SK-N-SH (cell line): Measurements from ENCODE around the gene MYO9B. TPM values are rescaled to one million over a fixed set of nuclear protein-coding genes. Genes with fewer than 3 reads are reported as not detected.
A peak's percentile ranks its signal among the peaks of the same experiment; 100 is the strongest.

Experiments
- CTCF ChIA-PET: fragments of 300-600, 350-600 bp; formaldehyde crosslinking; extraction: SDS; loops from one replicate; lab custom pipeline; 2021; lab: Yijun Ruan, JAX
- POLR2A ChIA-PET: fragments of 350-600 bp; sonication (Branson Sonifier 250); formaldehyde crosslinking; extraction: SDS; loops from one replicate; lab custom pipeline; 2020; ENCODE audit warnings: antibody characterized with exemption, inconsistent platforms; lab: Yijun Ruan, JAX
- DNase-seq: peaks from one replicate; pipeline ENCODE4 v3.0.0; 2012
- H2AFZ ChIP-seq: fragments of 200-600 bp; sonication (generic); 2 replicates; pipeline ENCODE4 v1.8.1; 2016; ENCODE audit warnings: antibody characterized with exemption, mild to moderate bottlenecking, low read depth
- H3F3A ChIP-seq: fragments of 200-600 bp; sonication (generic); replicated peaks from 2 replicates; pipeline ENCODE3; 2016; ENCODE audit warnings: antibody characterized with exemption, mild to moderate bottlenecking; ENCODE audit not compliant: insufficient read depth
- H3K27ac ChIP-seq, 2 experiments: fragments of 200-500 bp in 1 of 2; fragments of 200-600 bp in 1 of 2; sonication (Bioruptor generic) in 1 of 2; sonication (generic), shearing (Covaris generic) in 1 of 2; 2 replicates each; pipeline versions ENCODE4 v1.5.1 to v1.6.1; 2014 to 2016; ENCODE audit warnings: low read depth in 2 of 2, inconsistent platforms in 1 of 2, low read length in 1 of 2, mild to moderate bottlenecking in 1 of 2, mixed read lengths in 1 of 2
- H3K27me3 ChIP-seq: fragments of 200-600 bp; sonication (generic), shearing (Covaris generic); 2 replicates; pipeline ENCODE4 v1.6.1; 2016; ENCODE audit warnings: mixed run types; ENCODE audit not compliant: insufficient read depth
- H3K36me3 ChIP-seq, 2 experiments: fragments of 200-500 bp in 1 of 2; fragments of 200-600 bp in 1 of 2; sonication (Bioruptor generic) in 1 of 2; sonication (generic) in 1 of 2; replicated peaks in 1 of 2; 2 replicates each; pipeline versions ENCODE3 to v1.5.1; 2014 to 2016; ENCODE audit warnings: low read length in 1 of 2, mild to moderate bottlenecking in 1 of 2; ENCODE audit not compliant: insufficient read depth in 2 of 2, control insufficient read depth in 1 of 2
- H3K4me1 ChIP-seq, 2 experiments: fragments of 200-500 bp in 1 of 2; fragments of 200-600 bp in 1 of 2; sonication (Bioruptor generic) in 1 of 2; sonication (generic), shearing (Covaris generic) in 1 of 2; 2 replicates each; pipeline versions ENCODE4 v1.5.1 to v1.6.1; 2014 to 2016; ENCODE audit warnings: low read depth in 1 of 2, low read length in 1 of 2, mixed run types in 1 of 2; ENCODE audit not compliant: insufficient read depth in 2 of 2, control insufficient read depth in 1 of 2
- H3K4me2 ChIP-seq: fragments of 200-600 bp; sonication (generic), shearing (Covaris generic); 2 replicates; pipeline ENCODE4 v1.6.1; 2017; ENCODE audit warnings: mixed run types
- H3K4me3 ChIP-seq, 2 experiments: fragments of 200-500 bp in 1 of 2; fragments of 200-600 bp in 1 of 2; sonication (Bioruptor generic) in 1 of 2; sonication (generic), shearing (Covaris generic) in 1 of 2; 2 replicates each; pipeline versions ENCODE4 v1.5.1 to v1.8.1; 2014 to 2016; ENCODE audit warnings: low read depth in 2 of 2, inconsistent platforms in 1 of 2, low read length in 1 of 2, mild to moderate bottlenecking in 1 of 2, mixed read lengths in 1 of 2, moderate library complexity in 1 of 2
- H3K79me2 ChIP-seq: fragments of 200-600 bp; sonication (generic); 2 replicates; pipeline ENCODE4 v1.8.1; 2017; ENCODE audit warnings: mild to moderate bottlenecking; ENCODE audit not compliant: insufficient read depth
- H3K9ac ChIP-seq: fragments of 200-600 bp; sonication (generic); 2 replicates; pipeline ENCODE4 v1.6.1; 2017; ENCODE audit warnings: mixed run types
- H3K9me2 ChIP-seq: fragments of 200-600 bp; sonication (generic); 2 replicates; pipeline ENCODE4 v1.6.1; 2017; ENCODE audit warnings: mixed run types
- H3K9me3 ChIP-seq: fragments of 200-600 bp; sonication (generic); 2 replicates; pipeline ENCODE4 v1.6.1; 2017; ENCODE audit warnings: mixed run types, mild to moderate bottlenecking, moderate library complexity
- H4K20me1 ChIP-seq: fragments of 200-600 bp; sonication (generic); 2 replicates; pipeline ENCODE4 v1.6.1; 2017; ENCODE audit warnings: mild to moderate bottlenecking, mixed run types; ENCODE audit not compliant: insufficient read depth
- ELF1 ChIP-seq: IDR thresholded peaks from 2 replicates; pipeline ENCODE4 v1.4.0; 2012
- GATA2 ChIP-seq: sonication (generic); formaldehyde crosslinking; IDR thresholded peaks from 2 replicates; pipeline ENCODE4 v1.5.0; 2020; ENCODE audit warnings: mild to moderate bottlenecking, missing genetic modification reagents
- JUND ChIP-seq: IDR thresholded peaks from 2 replicates; pipeline ENCODE4 v1.4.0; 2012
- NRF1 ChIP-seq: IDR thresholded peaks from 2 replicates; pipeline ENCODE4 v1.6.1; 2012; ENCODE audit warnings: low read depth, mild to moderate bottlenecking, low read length
- POLR2AphosphoS5 ChIP-seq: IDR thresholded peaks from 2 replicates; pipeline ENCODE4 v1.6.1; 2012; ENCODE audit warnings: low read depth, low read length
- RAD21 ChIP-seq: IDR thresholded peaks from 2 replicates; pipeline ENCODE4 v1.6.1; 2012; ENCODE audit warnings: mild to moderate bottlenecking, low read length
- RCOR1 ChIP-seq: fragments of 150-350 bp; IDR thresholded peaks from 2 replicates; pipeline ENCODE4 v1.6.1; 2017; ENCODE audit warnings: antibody characterized with exemption, low read length
- REST ChIP-seq: IDR thresholded peaks from 2 replicates; pipeline ENCODE4 v1.6.1; 2012; ENCODE audit warnings: mild to moderate bottlenecking, low read depth, low read length, moderate library complexity
- TAF1 ChIP-seq: IDR thresholded peaks from 2 replicates; pipeline ENCODE4 v1.6.1; 2012; ENCODE audit warnings: low read depth, mild to moderate bottlenecking, low read length, moderate library complexity, borderline replicate concordance
- USF2 ChIP-seq: fragments of 150-350 bp; IDR thresholded peaks from 2 replicates; pipeline ENCODE4 v1.6.1; 2017; ENCODE audit warnings: antibody characterized with exemption, low read length, low read depth, borderline replicate concordance
- WGBS: methylation state at CpG from one replicate; pipeline ENCODE4 v1.1.6; 2017; ENCODE audit warnings: low lambda C conversion rate; 5-methylcytosine and 5-hydroxymethylcytosine counted together
- polyA plus RNA-seq, 3 experiments: library from polyadenylated mRNA; depleted of rRNA; stranded (reverse); fragments of >200 nt; gene quantifications; 2 replicates each; pipeline ENCODE4 v1.2.3, GENCODE V29; 2012
- TF ChIP-seq, protein P1 (sequence below): IDR thresholded peaks from 2 replicates; pipeline ENCODE4 v1.4.0; 2012; ENCODE audit warnings: low read depth, borderline replicate concordance
- TF ChIP-seq, protein P2 (sequence below): fragments of 200-600 bp; sonication (generic); IDR thresholded peaks from 2 replicates; pipeline ENCODE4 v1.6.1; 2017; ENCODE audit warnings: antibody characterized with exemption, mild to moderate bottlenecking, moderate library complexity
- TF ChIP-seq, protein P3 (sequence below): IDR thresholded peaks from 2 replicates; pipeline ENCODE4 v1.4.0; 2012; ENCODE audit warnings: low read depth

Gene MYO9B
- polyA plus RNA-seq, 1 of the 3 experiments (the other 2 are of a cell fraction): 37.6 TPM

GRCh38 chr19:17109300-17109699 lies 33.7 kb downstream of the MYO9B start:
- CTCF ChIA-PET: no interaction called here
- POLR2A ChIA-PET: no interaction called here
- Histone ChIP-seq H2AFZ (no peak overlapping the region), H4K20me1 (peaks cover 8% of the 10 kb centered on the region; the same call in 1 of the 2 replicates), H3K4me2 (no peak overlapping the region), H3K9me3 (no peaks in the 10 kb centered on the region), H3K79me2 (peaks cover 92% of the 10 kb centered on the region), H3K9ac (no peak overlapping the region), H3K4me3 (no peak overlapping the region), H3K27me3 (no peaks in the 10 kb centered on the region), H3K36me3 (peaks cover 11 to 15% of the 10 kb centered on the region in 2 experiments), H3K9me2 (no peaks in the 10 kb centered on the region), H3K27ac (peak overlapping the region in 1 of 2 experiments; percentile 95; a peak in 1 of 4 replicates), H3K4me1 (peaks cover 12 to 13% of the 10 kb centered on the region in 2 experiments; a peak in 3 of 4 replicates), H3F3A (peaks cover 17% of the 10 kb centered on the region)
- DNase-seq: no peak
- 96% methylated on average over 9 of the region's 9 CpGs for WGBS
- no peak for TF ChIP-seq REST

GRCh38 chr19:17109962-17110598 lies 34.5 kb downstream of the MYO9B start:
- Histone ChIP-seq H3K9ac (no peak overlapping the region), H3K27ac (no peak overlapping the region), H3F3A (peaks cover 17% of the 10 kb centered on the region), H4K20me1 (peaks cover 8% of the 10 kb centered on the region; the same call in 1 of the 2 replicates), H2AFZ (no peak overlapping the region), H3K27me3 (no peaks in the 10 kb centered on the region), H3K9me3 (no peaks in the 10 kb centered on the region), H3K9me2 (no peaks in the 10 kb centered on the region), H3K4me2 (no peak overlapping the region), H3K36me3 (peaks cover 11 to 17% of the 10 kb centered on the region in 2 experiments), H3K4me1 (peaks cover 12 to 13% of the 10 kb centered on the region in 2 experiments; a peak in 3 of 4 replicates), H3K79me2 (peaks cover 92% of the 10 kb centered on the region), H3K4me3 (no peak overlapping the region)
- CTCF ChIA-PET: no interaction called here
- 95% methylated on average over 22 of the region's 26 CpGs for WGBS
- POLR2A ChIA-PET: no interaction called here
- DNase-seq: no peak
- TF ChIP-seq NRF1 (no peak), JUND (no peak), RAD21 (no peak), TAF1 (no peak), GATA2 (CRISPR knock-in tag) (no peak), ELF1 (no peak), POLR2AphosphoS5 (no peak), REST (no peak), RCOR1 (no peak), USF2 (no peak)
- TF ChIP-seq, protein P1, sequence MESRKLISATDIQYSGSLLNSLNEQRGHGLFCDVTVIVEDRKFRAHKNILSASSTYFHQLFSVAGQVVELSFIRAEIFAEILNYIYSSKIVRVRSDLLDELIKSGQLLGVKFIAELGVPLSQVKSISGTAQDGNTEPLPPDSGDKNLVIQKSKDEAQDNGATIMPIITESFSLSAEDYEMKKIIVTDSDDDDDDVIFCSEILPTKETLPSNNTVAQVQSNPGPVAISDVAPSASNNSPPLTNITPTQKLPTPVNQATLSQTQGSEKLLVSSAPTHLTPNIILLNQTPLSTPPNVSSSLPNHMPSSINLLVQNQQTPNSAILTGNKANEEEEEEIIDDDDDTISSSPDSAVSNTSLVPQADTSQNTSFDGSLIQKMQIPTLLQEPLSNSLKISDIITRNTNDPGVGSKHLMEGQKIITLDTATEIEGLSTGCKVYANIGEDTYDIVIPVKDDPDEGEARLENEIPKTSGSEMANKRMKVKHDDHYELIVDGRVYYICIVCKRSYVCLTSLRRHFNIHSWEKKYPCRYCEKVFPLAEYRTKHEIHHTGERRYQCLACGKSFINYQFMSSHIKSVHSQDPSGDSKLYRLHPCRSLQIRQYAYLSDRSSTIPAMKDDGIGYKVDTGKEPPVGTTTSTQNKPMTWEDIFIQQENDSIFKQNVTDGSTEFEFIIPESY: no peak
- TF ChIP-seq, protein P2, sequence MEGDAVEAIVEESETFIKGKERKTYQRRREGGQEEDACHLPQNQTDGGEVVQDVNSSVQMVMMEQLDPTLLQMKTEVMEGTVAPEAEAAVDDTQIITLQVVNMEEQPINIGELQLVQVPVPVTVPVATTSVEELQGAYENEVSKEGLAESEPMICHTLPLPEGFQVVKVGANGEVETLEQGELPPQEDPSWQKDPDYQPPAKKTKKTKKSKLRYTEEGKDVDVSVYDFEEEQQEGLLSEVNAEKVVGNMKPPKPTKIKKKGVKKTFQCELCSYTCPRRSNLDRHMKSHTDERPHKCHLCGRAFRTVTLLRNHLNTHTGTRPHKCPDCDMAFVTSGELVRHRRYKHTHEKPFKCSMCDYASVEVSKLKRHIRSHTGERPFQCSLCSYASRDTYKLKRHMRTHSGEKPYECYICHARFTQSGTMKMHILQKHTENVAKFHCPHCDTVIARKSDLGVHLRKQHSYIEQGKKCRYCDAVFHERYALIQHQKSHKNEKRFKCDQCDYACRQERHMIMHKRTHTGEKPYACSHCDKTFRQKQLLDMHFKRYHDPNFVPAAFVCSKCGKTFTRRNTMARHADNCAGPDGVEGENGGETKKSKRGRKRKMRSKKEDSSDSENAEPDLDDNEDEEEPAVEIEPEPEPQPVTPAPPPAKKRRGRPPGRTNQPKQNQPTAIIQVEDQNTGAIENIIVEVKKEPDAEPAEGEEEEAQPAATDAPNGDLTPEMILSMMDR: no peak
- TF ChIP-seq, protein P3, sequence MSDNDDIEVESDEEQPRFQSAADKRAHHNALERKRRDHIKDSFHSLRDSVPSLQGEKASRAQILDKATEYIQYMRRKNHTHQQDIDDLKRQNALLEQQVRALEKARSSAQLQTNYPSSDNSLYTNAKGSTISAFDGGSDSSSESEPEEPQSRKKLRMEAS: no peak
